Mesenchymal stem cell (in vitro differentiated cells and primary cell): ENCODE results near the gene PCED1B.
A peak's percentile ranks its signal among the peaks of the same experiment; 100 is the strongest.

Experiments
- DNase-seq: peaks from one replicate; pipeline ENCODE4 v3.0.0-alpha.2; 2013
- H2AFZ ChIP-seq: one replicate; pipeline ENCODE4 v1.6.1; 2013; ENCODE audit warnings: low read depth, mild to moderate bottlenecking, control low read depth, inconsistent platforms, low read length, moderate library complexity
- H2AK5ac ChIP-seq: 2 replicates; pipeline ENCODE4 v1.6.1; 2013; ENCODE audit warnings: low read length, moderate library complexity, mild to moderate bottlenecking, inconsistent platforms; ENCODE audit not compliant: severe bottlenecking
- H2BK120ac ChIP-seq: one replicate; pipeline ENCODE4 v1.6.1; 2013; ENCODE audit warnings: low read depth, mild to moderate bottlenecking, inconsistent platforms, low read length, moderate library complexity
- H2BK12ac ChIP-seq, 2 experiments: one replicate each; pipeline ENCODE4 v1.6.1; 2013; ENCODE audit warnings: inconsistent platforms in 2 of 2, low read length in 2 of 2, mild to moderate bottlenecking in 2 of 2, moderate library complexity in 2 of 2, control low read depth in 1 of 2
- H2BK15ac ChIP-seq: one replicate; pipeline ENCODE4 v1.6.1; 2013; ENCODE audit warnings: mild to moderate bottlenecking, low read depth, inconsistent platforms; ENCODE audit not compliant: poor library complexity, severe bottlenecking
- H2BK5ac ChIP-seq: 2 replicates; pipeline ENCODE4 v1.6.1; 2013; ENCODE audit warnings: low read depth, mild to moderate bottlenecking, low read length, control low read depth, inconsistent platforms; ENCODE audit not compliant: poor library complexity, severe bottlenecking
- H3K14ac ChIP-seq, 2 experiments: one replicate each; pipeline ENCODE4 v1.6.1; 2013; ENCODE audit warnings: inconsistent platforms in 2 of 2, low read length in 2 of 2, control low read depth in 1 of 2, mild to moderate bottlenecking in 1 of 2, moderate library complexity in 1 of 2
- H3K18ac ChIP-seq, 2 experiments: one replicate each; pipeline ENCODE4 v1.6.1; 2013; ENCODE audit warnings: inconsistent platforms in 2 of 2, low read length in 2 of 2, control low read depth in 1 of 2, low read depth in 1 of 2, mild to moderate bottlenecking in 1 of 2
- H3K23ac ChIP-seq, 2 experiments: one replicate each; pipeline ENCODE4 v1.6.1; 2013; ENCODE audit warnings: inconsistent platforms in 2 of 2, low read length in 2 of 2, mild to moderate bottlenecking in 2 of 2, moderate library complexity in 2 of 2, control low read depth in 1 of 2
- H3K27ac ChIP-seq: 2 replicates; pipeline ENCODE4 v1.5.1; 2013; ENCODE audit warnings: mild to moderate bottlenecking, moderate library complexity, low read length, control low read depth, inconsistent platforms; ENCODE audit not compliant: poor library complexity, severe bottlenecking
- H3K27me3 ChIP-seq, 2 experiments: 2 replicates each; pipeline versions ENCODE4 v1.6.1 to v1.7.0; 2013; ENCODE audit warnings: low read length in 2 of 2, mild to moderate bottlenecking in 2 of 2, moderate library complexity in 2 of 2, control low read depth in 1 of 2, inconsistent platforms in 1 of 2; ENCODE audit not compliant: control insufficient read depth in 1 of 2, insufficient read depth in 1 of 2
- H3K36me3 ChIP-seq, 2 experiments: 2 replicates each; pipeline versions ENCODE4 v1.6.1 to v1.7.0; 2013; ENCODE audit warnings: low read length in 2 of 2, control low read depth in 1 of 2, inconsistent platforms in 1 of 2, low read depth in 1 of 2, mild to moderate bottlenecking in 1 of 2; ENCODE audit not compliant: insufficient read depth in 2 of 2, control insufficient read depth in 1 of 2
- H3K4ac ChIP-seq, 2 experiments: one replicate each; pipeline ENCODE4 v1.6.1; 2013; ENCODE audit warnings: inconsistent platforms in 2 of 2, low read length in 2 of 2, mild to moderate bottlenecking in 2 of 2, moderate library complexity in 2 of 2, control low read depth in 1 of 2, low read depth in 1 of 2
- H3K4me1 ChIP-seq: 2 replicates; pipeline ENCODE4 v1.6.1; 2013; ENCODE audit warnings: low read depth, low read length, control low read depth; ENCODE audit not compliant: control insufficient read depth, insufficient read depth
- H3K4me2 ChIP-seq: 2 replicates; pipeline ENCODE4 v1.6.1; 2013; ENCODE audit warnings: low read length, mild to moderate bottlenecking, inconsistent platforms; ENCODE audit not compliant: poor library complexity, severe bottlenecking
- H3K4me3 ChIP-seq, 2 experiments: 2 replicates each; pipeline versions ENCODE4 v1.5.1 to v1.7.0; 2013; ENCODE audit warnings: low read length in 2 of 2, mild to moderate bottlenecking in 2 of 2, control low read depth in 1 of 2, low read depth in 1 of 2; ENCODE audit not compliant: insufficient read depth in 1 of 2
- H3K79me1 ChIP-seq: replicated peaks from 2 replicates; pipeline ENCODE4 v1.6.1; 2013; ENCODE audit warnings: mild to moderate bottlenecking, control low read depth, low read length, inconsistent platforms; ENCODE audit not compliant: poor library complexity, severe bottlenecking
- H3K9ac ChIP-seq: 2 replicates; pipeline ENCODE4 v1.7.0; 2013; ENCODE audit warnings: mild to moderate bottlenecking, low read length, moderate library complexity
- H3K9me3 ChIP-seq: 2 replicates; pipeline ENCODE4 v1.7.0; 2013; ENCODE audit warnings: mild to moderate bottlenecking, low read length; ENCODE audit not compliant: control insufficient read depth
- H4K8ac ChIP-seq: one replicate; pipeline ENCODE4 v1.6.1; 2013; ENCODE audit warnings: inconsistent platforms, mild to moderate bottlenecking, low read length, moderate library complexity
- H4K91ac ChIP-seq: one replicate; pipeline ENCODE4 v1.6.1; 2013; ENCODE audit warnings: mild to moderate bottlenecking, low read length, inconsistent platforms
- WGBS: methylation state at CpG from one replicate; pipeline ENCODE4 v1.1.7; 2013; ENCODE audit warnings: mixed read lengths; 5-methylcytosine and 5-hydroxymethylcytosine counted together

Gene PCED1B

GRCh38 chr12:47100160-47100559 is 20.7 kb downstream of the PCED1B start:
- Histone ChIP-seq H2BK120ac (no peak overlapping the region), H3K4me1 (peaks cover 1% of the 10 kb centered on the region), H3K9ac (no peak overlapping the region), H4K8ac (no peak overlapping the region), H2AFZ (no peak overlapping the region), H3K4me2 (no peak overlapping the region), H3K36me3 (no peaks in the 10 kb centered on the region), H4K91ac (no peak overlapping the region), H3K79me1 (peaks cover 1% of the 10 kb centered on the region), H2BK12ac (no peak overlapping the region), H2BK5ac (no peak overlapping the region), H3K9me3 (no peaks in the 10 kb centered on the region), H3K27ac (no peak overlapping the region), H3K14ac (no peak overlapping the region), H3K27me3 (no peaks in the 10 kb centered on the region), H3K4me3 (no peak overlapping the region), H3K4ac (no peak overlapping the region), H2BK15ac (no peak overlapping the region), H3K18ac (no peak overlapping the region), H2AK5ac (no peak overlapping the region), H3K23ac (no peak overlapping the region)
- no CpG with 5 or more reads among the region's 2 CpGs for WGBS
- peak; percentile 14 for DNase-seq

- H3K27me3 ChIP-seq, result no peaks in the 10 kb centered on the region
- no peak overlapping the region for H2AK5ac ChIP-seq
- 94% methylated on average over 3 of the region's 4 CpGs for WGBS
- no peak overlapping the region for H3K9ac ChIP-seq
- no peak overlapping the region for H2BK5ac ChIP-seq
- no peak overlapping the region for H3K4ac ChIP-seq
- H3K4me1 ChIP-seq, result peaks cover 1% of the 10 kb centered on the region
- H3K36me3 ChIP-seq, result no peaks in the 10 kb centered on the region
- H3K27ac ChIP-seq, result no peak overlapping the region
- DNase-seq, result no peak
- peaks cover 1% of the 10 kb centered on the region for H3K79me1 ChIP-seq
- H2AFZ ChIP-seq, result no peak overlapping the region
- H3K4me3 ChIP-seq, result no peak overlapping the region
- no peak overlapping the region for H3K4me2 ChIP-seq
- no peak overlapping the region for H4K8ac ChIP-seq
- H3K9me3 ChIP-seq, result no peaks in the 10 kb centered on the region
- H2BK12ac ChIP-seq, result no peak overlapping the region
- no peak overlapping the region for H2BK120ac ChIP-seq
- H4K91ac ChIP-seq, result no peak overlapping the region
- no peak overlapping the region for H3K18ac ChIP-seq
- H3K23ac ChIP-seq, result no peak overlapping the region
- no peak overlapping the region for H3K14ac ChIP-seq
- H2BK15ac ChIP-seq, result no peak overlapping the region
Observed at GRCh38 chr12:47102406-47102805, 23.0 kb downstream of the PCED1B start.

GRCh38 chr12:47102845-47103651 is 23.6 kb downstream of the PCED1B start:
- peaks cover 1% of the 10 kb centered on the region for H3K4me1 ChIP-seq
- H3K23ac ChIP-seq, result no peak overlapping the region
- H4K8ac ChIP-seq, result no peak overlapping the region
- no peak overlapping the region for H3K4ac ChIP-seq
- no peak overlapping the region for H3K9ac ChIP-seq
- no peaks in the 10 kb centered on the region for H3K27me3 ChIP-seq
- H2AFZ ChIP-seq, result no peak overlapping the region
- H2BK5ac ChIP-seq, result no peak overlapping the region
- no peak overlapping the region for H2BK12ac ChIP-seq
- no peak overlapping the region for H3K27ac ChIP-seq
- no peak overlapping the region for H3K4me3 ChIP-seq
- no peaks in the 10 kb centered on the region for H3K9me3 ChIP-seq
- no peaks in the 10 kb centered on the region for H3K36me3 ChIP-seq
- no peak overlapping the region for H3K4me2 ChIP-seq
- H3K79me1 ChIP-seq, result no peaks in the 10 kb centered on the region
- H2AK5ac ChIP-seq, result no peak overlapping the region
- no peak overlapping the region for H3K14ac ChIP-seq
- 65% methylated on average over 6 of the region's 11 CpGs for WGBS
- peak; percentile 88 for DNase-seq
- H3K18ac ChIP-seq, result no peak overlapping the region
- H4K91ac ChIP-seq, result no peak overlapping the region
- H2BK15ac ChIP-seq, result no peak overlapping the region
- no peak overlapping the region for H2BK120ac ChIP-seq

GRCh38 chr12:47105914-47106674 is 26.7 kb downstream of the PCED1B start:
- H3K27ac ChIP-seq, result no peak overlapping the region
- H3K4me3 ChIP-seq, result no peak overlapping the region
- H3K79me1 ChIP-seq, result no peaks in the 10 kb centered on the region
- H4K91ac ChIP-seq, result no peak overlapping the region
- H3K14ac ChIP-seq, result no peak overlapping the region
- no peak for DNase-seq
- no peak overlapping the region for H3K18ac ChIP-seq
- no peak overlapping the region for H3K4me2 ChIP-seq
- H2BK15ac ChIP-seq, result no peak overlapping the region
- H2AK5ac ChIP-seq, result no peak overlapping the region
- no peak overlapping the region for H2BK5ac ChIP-seq
- H3K4ac ChIP-seq, result no peak overlapping the region
- no peaks in the 10 kb centered on the region for H3K27me3 ChIP-seq
- H2AFZ ChIP-seq, result no peak overlapping the region
- WGBS, result 94% methylated on average over 9 of the region's 10 CpGs
- no peak overlapping the region for H3K23ac ChIP-seq
- H3K36me3 ChIP-seq, result no peaks in the 10 kb centered on the region
- peaks cover 1% of the 10 kb centered on the region for H3K4me1 ChIP-seq
- no peaks in the 10 kb centered on the region for H3K9me3 ChIP-seq
- H3K9ac ChIP-seq, result no peak overlapping the region
- no peak overlapping the region for H2BK120ac ChIP-seq
- no peak overlapping the region for H4K8ac ChIP-seq
- H2BK12ac ChIP-seq, result no peak overlapping the region
